Stimulated activated CD4-positive, alpha-beta T cell treated with anti-CD3 and anti-CD28 coated beads, Interleukin-2, amount 100 ng/mL, for 24 hours (primary cell): ENCODE data around the gene ENO2.
"Not testable (repeated sequence)": the region's sequence is repeated elsewhere in the genome, so short reads cannot be mapped to it uniquely, and the experiment has no call there.

Source experiments
- DNase-seq, 2 donors: peaks; one replicate each; pipeline ENCODE4 v3.0.0-alpha.2; 2020

ENO2 gene

DNA sequence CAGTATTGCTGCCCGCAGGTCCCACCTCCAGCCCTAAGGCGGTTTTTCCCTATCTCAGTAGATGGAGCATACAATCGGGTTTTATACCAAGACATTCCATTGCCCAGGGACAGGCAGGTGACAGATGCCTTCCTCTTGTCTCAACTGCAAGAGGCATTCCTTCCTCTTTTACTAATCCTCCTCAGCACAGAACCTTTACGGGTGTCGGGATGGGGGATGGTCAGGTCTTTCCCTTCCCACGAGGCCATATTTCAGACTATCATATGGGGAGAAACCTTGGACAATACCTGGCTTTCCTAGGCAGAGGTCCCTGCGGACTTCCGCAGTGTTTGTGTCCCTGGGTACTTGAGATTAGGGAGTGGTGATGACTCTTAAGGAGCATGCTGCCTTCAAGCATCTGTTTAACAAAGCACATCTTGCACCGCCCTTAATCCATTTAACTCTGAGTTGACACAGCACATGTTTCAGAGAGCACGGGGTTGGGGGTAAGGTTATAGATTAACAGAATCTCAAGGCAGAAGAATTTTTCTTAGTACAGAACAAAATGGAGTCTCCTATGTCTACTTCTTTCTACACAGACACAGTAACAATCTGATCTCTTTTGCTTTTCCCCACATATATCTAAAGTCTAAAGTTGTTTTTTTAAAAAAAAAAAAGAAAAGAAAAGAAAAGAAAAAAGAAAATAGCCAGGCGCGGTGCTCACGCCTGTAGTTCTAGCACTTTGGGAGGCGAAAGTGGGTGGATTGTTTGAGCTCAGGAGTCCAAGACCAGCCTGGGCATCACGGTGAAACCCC is 28.0 kb upstream of the ENO2 start:
- not testable (repeated sequence) for DNase-seq

DNA sequence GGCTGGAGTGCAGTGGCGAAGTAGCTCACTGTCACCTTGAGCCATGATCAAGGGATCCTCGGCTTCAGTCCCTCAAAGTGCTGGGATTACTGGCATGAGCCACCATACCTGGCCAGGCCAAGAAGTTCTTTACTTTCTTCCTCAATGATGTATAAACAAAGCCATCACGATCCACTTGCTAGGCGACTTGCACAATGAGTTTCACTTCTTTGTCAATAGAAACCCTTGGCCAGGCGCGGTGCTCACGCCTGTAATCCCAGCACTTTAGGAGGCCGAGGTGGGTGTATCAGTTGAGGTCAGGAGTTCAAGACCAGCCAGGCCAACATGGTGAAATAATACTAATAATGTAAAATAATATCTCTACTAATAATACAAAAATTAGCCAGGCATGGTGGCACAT is 26.9 kb upstream of the ENO2 start:
- DNase-seq: no peak

DNA sequence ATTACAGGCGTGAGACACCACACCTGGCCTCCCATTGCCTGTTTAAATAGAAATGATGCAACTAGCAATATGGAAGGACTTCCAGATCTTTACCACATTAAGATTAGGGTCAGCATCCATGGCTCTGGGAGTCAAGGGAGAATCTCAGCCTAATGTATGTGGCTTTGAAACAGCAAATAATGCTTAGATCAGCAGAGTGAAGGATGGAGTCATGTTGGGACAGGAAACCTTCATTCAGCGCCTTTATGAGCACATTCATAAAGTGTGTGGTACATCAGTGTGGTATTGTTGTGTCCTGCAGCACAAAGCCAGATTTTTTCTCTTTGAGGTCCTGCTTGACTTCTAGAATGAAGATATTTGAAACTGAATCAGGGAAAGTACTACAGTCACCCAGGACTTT is 26.0 kb upstream of the ENO2 start:
- no peak for DNase-seq

DNA sequence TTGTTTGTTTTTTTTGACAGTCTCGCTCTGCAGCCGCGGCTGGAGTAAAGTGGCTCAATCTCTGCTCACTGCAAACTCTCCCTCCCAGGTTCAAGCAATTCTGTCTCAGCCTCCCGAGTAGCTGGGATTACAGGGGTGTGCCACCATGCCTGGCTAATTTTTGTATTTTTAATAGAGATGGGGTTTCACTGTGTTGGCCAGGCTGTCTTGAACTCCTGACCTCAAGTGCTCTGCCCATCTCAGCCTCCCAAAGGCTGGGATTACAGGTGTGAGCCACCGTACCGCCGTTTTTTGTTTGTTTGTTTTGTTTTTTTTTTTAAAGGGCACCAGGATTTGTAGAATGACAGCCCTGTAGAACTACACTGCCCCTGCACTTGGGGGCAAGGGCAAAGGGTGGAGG is 25.6 kb upstream of the ENO2 start:
- not testable (repeated sequence) for DNase-seq

DNA sequence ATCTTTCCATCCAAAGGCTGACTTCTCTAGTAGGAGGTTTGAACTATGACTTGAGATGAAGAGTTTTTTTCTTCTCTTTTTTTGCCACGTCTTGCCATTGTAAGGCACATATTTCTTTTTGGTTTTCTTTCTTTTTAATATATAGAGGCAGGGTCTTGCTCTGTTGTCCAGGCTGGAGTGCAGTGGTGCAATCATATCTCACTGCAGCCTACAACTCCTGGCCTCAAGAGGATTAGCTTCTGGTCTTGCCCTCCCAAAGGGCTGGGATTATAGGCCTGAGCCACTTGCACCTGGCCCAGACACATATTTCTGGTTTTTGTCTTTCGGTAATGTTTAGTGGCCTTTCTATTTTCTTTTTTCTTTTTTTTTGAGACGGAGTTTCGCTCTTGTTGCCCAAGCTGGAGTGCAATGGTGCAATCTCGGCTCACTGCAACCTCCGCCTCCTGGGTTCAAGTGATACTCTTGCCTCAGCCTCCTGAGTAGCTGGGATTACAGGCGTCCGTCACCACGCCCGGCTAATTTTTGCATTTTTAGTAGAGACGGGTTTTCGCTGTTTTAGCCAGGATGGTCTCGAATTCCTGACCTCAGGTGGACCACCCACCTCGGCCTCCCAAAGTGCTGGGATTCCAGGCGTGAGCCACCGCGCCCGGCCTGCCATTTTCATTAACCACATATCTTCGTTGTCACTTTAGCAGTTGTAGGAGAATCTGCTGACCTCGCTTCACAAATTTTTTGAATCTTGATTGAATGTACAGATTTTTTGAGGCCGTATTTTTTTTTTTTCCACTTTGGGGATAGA is 24.4 kb upstream of the ENO2 start:
- DNase-seq: not testable (repeated sequence)

DNA sequence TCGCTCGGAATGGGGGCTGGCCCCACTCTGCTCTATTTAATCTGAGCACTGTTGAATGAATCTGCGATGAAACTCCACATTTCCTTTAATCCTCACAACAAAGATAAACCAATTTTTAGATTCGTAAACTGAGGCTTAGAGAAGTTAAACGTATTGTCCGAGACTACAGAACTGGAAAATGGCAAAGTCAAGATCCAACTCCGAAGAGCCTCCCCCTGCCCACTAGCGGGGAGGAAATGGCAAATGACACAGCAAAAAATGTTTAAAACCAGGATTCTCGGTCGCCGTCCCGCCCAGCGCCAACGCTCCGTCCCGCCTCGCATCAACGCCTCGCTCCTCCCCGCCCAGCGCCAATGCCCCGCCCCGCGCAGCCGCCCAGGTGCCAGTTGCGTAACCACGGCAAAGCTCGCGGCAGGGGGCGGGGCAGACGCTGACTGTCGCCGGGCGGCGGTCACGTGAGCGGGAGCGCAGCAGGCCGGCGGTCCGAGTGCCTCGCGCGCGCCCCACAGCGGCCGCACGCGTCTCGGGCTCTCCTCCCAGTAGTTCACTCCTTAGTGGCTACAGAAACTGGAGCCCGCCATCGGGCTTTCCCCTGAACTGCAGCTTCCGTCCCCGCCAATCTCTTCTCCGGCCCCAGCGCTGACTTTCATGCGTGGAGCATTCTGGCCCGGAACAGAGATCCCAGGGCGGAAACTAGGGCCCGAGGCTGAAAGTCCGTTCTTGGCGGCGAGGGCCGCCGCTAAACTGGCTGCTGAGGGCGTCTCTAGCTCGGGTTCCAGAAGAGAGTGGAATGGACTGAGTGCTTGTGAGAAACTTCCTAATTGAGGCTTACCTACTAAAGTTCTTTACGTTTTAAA is 23.4 kb upstream of the ENO2 start:
- peak; percentile 100 for DNase-seq

DNA sequence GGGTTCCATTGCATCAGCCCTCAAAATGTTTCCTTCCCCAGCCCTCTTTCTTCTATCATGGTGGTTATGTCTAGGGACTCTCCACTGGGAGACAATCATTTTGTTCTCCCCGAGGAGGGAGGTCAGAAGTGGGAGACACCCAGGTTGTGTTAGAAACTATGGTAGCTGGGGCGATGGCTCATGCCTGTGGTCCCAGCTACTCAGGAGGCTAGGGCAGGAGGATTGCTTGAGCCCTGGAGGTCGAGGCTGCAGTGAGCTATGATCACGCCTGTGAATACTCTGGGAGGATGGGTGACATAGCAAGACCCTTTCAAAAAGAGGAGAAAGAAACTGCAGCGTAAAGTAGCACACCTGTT is 22.8 kb upstream of the ENO2 start:
- DNase-seq: no peak

DNA sequence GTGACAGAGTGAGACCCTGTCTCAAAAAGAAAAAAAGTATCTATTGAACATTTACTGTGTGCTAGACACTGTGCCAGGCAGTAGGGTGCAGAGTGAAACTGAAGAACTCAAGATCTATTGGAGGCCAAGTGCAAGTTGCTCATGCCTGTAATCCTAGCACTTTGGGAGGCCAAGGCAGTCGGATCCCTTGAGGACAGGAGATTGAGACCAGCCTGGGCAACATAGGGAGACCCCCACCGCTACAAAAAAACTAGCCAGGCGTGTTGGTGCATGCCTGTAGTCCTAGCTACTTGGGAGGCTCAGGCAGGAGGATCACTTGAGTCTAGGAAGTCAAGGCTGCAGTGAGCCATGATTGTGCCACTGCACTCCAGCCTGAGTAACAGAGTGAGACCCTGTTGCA is 21.7 kb upstream of the ENO2 start:
- DNase-seq: not testable (repeated sequence)

DNA sequence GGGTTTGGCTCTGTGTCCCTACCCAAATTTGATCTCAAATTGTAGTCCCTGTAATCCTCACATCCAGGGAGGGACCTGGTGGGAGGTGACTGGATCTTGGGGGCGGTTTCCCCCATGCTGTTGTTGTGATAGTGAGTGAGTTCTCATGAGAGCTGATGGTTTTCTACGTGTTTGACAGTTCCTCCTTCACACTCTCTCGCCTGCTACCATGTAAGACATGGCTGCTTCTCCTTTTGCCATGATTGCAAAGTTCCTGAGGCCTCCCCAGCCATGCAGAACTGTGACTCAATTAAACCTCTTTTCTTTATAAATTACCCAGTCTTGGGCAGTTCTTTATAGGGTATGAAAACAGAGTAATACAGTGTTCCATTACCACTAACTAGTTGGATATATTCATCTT is 20.1 kb upstream of the ENO2 start:
- DNase-seq: no peak

DNA sequence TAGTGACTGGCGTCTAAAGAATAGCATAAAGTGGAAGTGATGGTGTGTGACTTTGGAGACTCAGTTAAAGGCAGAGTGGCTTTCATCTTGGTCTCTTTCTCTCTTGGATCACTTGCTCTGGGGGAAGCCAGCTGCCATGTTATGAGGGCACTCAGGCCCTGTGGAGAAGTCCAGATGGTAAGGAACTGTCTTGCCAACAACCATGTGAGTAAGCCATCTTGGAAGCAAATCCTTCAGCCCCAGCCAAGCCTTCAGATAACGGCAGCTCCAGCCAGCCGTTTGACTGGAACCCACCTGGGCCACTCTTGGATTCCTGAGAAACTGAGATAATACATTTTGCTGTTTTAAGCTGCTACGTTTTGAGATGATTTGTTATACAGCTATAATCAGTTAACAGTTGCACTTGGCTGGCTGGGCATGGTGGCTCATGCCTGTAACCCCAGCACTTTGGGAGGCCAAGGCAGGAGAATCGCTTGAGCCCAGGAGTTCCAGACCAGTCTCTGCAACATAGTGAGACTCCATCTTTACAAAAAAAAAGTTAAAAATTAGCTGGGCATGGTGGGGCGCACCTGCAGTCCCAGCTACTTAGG is 17.4 kb upstream of the ENO2 start:
- no peak for DNase-seq

DNA sequence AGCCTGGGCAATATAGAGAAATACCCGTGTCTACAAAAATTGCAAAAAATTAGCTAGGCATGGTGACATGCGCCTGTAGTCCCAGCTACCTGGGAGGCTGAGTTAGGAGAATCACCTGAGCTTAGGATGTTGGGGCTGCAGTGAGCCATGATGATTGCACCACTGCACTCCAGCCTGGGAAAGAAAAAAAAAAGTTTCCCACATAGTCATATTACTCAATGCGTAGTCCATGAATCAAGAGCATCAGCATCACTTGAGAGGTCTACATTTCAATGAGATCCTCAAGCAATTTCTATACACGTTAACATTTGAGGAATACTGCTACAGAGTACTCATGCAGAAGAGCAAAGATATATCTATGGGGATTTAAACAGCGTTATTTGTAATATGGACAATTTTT is 15.0 kb upstream of the ENO2 start:
- DNase-seq: no peak

DNA sequence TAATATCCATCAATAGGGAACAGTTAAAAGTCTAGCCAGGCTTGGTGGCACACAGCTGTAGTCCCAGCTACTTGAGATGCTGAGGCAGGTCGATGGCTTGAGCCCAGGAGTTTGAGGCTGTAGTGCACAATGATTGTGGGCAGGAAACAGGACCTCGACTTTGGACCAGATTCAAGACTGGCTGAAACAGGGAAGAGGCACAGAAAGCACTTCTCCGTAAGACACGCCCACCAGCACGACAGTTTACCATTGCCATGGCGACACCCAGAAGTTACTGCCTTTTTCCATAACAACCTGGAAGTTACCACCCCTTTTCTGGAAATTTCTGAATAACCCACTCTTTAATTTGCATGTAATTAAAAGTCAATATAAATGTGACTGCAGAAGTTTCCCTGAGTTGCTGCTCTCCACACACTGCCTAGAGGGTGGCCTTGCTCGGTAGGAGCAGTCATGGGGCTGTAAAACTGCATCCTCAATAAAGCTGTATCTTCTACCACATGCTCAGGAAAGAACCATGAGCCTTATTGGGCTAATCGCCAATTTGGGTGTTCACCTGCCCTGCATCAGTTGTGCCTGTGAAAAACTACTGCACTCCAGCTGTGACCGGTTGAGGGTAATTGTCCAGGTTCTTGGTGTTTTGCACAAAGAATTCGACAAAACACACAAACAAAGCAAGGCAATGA is 14.4 kb upstream of the ENO2 start:
- DNase-seq: peak in 1 of 2 donors; percentile 29

DNA sequence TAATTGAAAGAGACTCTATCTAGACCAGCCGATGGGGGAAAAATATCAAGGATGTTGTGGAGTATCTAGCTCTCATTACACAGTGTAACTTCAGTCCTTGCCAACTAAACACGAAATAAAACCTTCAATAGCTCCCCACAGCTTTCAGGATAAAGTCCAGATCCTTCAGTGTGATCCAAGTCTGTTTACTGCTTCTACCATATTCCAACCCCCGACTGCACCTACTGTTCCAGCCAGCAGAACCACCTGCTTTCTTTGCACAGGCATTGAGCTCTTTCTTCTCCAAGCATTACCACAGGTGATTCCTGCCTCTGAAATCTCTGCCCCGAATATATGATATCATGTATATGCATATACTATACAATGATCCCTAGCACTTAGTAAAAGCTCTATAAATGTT is 11.9 kb upstream of the ENO2 start:
- no peak for DNase-seq

DNA sequence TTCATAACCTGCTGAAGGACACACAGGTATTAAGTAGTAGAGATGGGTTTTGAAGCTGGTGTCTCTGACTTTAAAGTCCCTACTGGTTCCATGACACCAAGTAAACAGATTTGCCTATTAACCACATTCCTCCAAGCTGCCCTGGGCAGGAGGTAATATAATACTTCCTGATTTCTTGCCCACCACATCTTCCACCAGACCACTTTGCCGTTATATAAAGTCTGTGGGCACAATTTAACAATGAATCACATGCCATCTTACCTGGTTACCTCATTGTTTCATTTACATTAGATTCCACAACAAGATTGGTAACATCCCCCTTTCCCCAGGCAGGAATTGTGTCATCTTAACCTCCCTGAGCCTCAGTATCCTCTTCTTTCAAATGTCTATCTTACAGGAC is 10.7 kb upstream of the ENO2 start:
- no peak for DNase-seq

DNA sequence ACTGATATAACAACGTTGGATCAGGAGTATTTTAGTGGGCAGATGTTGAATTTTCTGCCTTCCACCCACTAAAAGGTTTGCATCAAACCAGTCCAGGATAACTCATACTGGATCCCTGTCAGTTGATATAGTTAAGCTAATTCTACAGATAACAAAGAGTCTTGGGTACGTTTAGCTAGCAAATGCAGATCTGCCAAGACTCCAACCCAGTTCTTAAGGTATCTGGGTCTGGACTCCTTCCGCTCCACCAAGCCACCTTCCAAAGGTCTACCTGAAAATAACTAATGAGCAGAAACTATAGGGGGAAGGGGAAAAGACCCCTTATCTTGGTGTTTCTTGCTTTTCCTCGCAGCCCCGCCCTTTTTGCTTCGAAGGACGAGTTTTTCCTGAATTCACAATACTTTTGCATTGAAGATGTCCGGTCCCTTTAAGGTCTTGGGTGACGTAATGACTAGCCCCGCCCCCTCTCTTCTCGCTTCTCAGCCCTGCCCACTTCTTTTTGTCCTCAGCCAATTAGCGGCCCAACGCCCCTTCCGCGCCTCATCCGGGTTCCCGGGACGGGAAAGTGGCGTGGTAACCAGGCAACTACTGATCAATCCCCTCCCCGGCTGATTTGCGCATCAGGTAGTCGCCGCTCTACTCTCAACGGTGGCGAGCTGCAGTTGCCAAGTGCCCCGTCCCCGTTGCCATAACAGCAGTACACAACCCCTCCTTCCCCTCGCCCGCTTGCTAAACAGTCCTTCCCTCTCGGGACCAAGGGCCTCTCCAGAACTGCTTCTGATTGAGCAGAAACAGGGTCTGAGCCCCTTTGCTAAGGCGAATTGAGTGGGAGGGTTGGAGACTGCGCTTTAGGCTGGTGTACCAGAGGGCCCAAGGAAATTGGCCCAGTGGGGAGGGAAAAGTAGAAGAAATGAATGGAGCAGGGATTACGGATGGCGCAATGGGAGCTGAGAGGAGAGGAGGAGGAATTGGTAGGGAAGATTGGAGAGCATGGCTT is 9.8 kb upstream of the ENO2 start, which contains the start of gene LRRC23:
LRRC23 (plus strand) TSS at position 543 of the 997 bp plus-strand sequence. CDS start 812 bp downstream, outside the sequence.
- peak; percentile 98 for DNase-seq

DNA sequence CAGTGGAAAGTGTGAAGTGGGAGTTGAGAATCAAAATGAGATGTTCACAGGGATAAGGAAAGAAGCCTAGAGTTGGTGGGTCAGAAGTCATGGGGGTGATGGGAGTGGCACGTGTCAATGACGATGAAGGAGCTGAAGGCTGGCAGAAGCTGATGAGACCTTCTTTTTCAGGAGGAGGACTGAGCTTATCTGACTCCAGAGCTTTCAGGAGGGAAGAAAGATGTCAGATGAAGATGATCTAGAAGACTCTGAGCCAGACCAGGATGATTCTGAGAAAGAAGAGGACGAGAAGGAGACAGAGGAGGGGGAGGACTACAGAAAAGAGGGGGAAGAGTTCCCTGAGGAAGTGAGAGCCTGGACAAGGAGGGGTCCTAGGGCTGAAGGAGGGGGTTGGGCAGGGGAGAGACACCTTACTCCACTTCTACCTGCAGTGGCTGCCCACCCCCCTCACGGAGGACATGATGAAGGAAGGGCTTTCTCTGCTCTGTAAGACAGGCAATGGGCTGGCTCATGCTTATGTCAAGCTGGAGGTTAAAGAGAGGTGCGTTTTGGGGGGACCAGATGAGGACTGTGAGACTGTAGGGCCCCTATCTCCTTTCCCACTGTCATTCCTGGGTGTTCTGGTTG is 8.9 kb upstream of the ENO2 start:
- DNase-seq: no peak

DNA sequence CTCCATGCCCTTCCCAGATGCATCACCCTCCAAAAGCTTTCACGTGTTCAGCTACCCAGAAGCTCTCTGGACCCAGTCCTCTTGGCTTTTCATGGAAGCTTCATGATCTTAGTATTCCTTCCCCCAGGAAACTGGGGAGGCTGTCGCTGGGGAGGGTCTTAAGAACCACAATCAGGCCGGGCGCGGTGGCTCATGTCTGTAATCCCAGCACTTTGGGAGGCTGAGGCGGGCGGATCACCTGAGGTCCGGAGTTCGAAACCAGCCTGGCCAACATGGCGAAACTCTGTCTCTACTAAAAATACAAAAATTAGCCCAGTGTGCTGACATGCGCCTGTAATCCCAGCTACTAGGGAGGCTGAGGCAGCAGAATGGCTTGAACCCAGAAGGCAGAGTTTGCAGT is 6.2 kb upstream of the ENO2 start:
- not testable (repeated sequence) for DNase-seq

DNA sequence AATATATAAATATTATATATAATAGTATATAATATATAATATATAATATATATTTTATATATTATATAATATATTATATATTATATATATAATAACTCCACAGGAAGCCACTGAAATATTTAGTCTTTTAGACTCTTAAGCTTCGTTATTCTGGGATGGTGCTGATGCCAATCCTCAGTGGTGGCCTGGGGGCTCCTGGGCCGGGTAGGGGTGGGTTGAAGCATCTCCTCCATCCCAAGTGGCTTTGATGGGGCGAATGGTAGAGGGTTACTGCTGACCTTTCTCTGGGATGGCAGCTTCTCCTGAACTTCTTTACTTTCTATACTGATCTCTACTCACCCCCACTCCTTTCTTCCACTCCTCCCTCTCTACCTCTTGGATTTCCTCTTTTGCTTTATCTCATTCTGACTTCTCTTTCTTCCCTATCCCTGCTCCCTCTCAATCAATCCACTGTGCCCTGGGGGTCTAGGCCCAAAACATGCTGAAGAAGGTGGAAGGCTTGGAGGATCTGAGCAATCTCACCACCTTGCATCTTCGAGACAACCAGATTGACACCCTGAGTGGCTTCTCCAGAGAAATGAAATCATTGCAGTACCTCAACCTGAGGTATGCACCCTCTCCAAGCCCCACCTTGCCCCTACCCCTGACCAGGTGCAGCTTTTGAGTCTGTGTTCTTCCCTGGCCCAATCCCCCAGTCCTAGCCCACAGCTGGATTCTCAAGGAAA is 4.8 kb upstream of the ENO2 start:
- DNase-seq: no peak

DNA sequence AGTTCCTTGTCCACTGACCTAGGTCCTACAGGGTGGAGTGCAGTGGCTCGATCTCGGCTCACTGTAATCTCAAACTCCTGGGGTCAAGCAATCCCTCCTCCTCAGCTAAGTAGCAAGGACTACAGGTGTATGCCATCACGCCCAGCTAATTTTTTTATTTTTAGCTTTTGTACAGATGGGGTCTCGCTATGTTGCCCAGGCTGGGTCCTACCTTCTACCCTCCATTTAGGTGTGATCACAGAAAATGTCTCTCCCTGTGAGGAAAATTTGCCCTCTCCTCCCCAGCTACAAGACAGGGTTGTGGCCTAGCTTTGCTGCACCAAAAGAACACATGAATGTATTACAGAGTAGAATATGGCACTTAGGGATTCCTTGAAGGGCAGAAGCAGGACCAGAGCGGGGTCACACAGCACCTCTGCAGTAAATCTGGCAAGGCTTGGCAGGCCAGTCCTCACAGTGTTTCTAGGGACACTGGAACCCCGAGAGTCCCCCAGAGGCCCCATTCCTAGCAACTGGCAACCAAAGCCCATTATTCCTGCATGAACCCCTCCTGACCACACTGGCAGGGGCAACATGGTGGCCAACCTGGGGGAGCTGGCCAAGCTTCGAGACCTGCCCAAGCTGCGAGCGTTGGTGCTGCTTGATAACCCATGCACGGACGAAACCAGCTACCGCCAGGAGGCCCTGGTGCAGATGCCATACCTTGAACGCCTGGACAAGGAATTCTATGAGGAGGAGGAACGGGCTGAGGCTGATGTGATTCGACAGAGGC is 2.0 kb upstream of the ENO2 start:
- DNase-seq: no peak
